GM12892 (cell line): ENCODE measurements around the gene CHRM5.

Experiments
- POLR2A ChIP-seq: IDR thresholded peaks from 2 replicates; pipeline ENCODE4 v1.6.1; 2011; ENCODE audit warnings: low read depth, low read length, control low read depth
- POLR2AphosphoS5 ChIP-seq: IDR thresholded peaks from 2 replicates; pipeline ENCODE4 v1.6.1; 2011; ENCODE audit warnings: low read depth, low read length, control low read depth
- TAF1 ChIP-seq: IDR thresholded peaks from 2 replicates; pipeline ENCODE4 v1.6.1; 2011; ENCODE audit warnings: low read depth, mild to moderate bottlenecking, control low read depth, low read length, borderline replicate concordance

DNA sequence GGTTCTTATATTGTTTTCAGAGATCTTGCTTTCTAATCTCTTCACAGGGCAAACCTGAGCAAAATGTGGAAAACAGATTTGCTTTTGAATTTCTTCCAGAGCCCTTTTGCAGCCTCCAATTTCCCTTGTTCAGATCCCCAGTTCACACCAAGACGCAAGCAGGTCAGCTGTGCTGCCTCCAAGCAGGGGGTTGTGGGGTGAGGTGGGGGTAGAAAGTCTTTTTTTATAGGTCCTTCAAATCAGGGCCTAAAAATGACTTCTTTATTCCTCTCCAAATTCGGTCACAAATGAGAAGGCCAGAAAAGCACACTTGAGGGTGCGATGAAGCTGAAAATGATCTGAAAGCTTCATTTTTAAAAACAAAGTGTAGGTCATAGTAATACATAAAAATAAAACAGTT, 97.0 kb downstream of the CHRM5 start:
- TF ChIP-seq POLR2A (no peak), POLR2AphosphoS5 (no peak), TAF1 (no peak)
